GM19452 (cell line): ENCODE results near the gene ANAPC7.
"Not testable (repeated sequence)": the region's sequence is repeated elsewhere in the genome, so short reads cannot be mapped to it uniquely, and the experiment has no call there.

Source experiments
- ATAC-seq: cut with Tn5 transposase; IDR thresholded peaks from one replicate; pipeline ENCODE4 v1.9.1; 2021; ENCODE audit not compliant: unreplicated experiment

ANAPC7 gene

GRCh38 chr12:110403146-110403975 is at the start of gene ANAPC7:
ANAPC7 (minus strand) TSS chr12:110403708; CDS start chr12:110403627, 81 bp downstream.
- ATAC-seq, result peak; percentile 69

GRCh38 chr12:110451263-110451662 is 47.8 kb upstream of the ANAPC7 start:
- ATAC-seq, result no peak

- ATAC-seq, result peak; percentile 91
These were observed 46.4 kb upstream of the ANAPC7 start, which contains the start of gene ARPC3 for GRCh38 chr12:110449799-110450497. ARPC3 (minus strand) TSS chr12:110450337; CDS start chr12:110450260, 77 bp downstream.

- ATAC-seq, result no peak
These were observed 40.9 kb upstream of the ANAPC7 start for GRCh38 chr12:110444455-110444854.

- no peak for ATAC-seq
These were observed 32.7 kb upstream of the ANAPC7 start for GRCh38 chr12:110436231-110436630.

GRCh38 chr12:110431957-110432587 is 28.6 kb upstream of the ANAPC7 start:
- no peak for ATAC-seq

- ATAC-seq, result not testable (repeated sequence)
These were observed 26.2 kb upstream of the ANAPC7 start for GRCh38 chr12:110429676-110430075.

- ATAC-seq, result no peak
These were observed 22.9 kb upstream of the ANAPC7 start for GRCh38 chr12:110426406-110426805.

GRCh38 chr12:110424237-110424636 is 20.7 kb upstream of the ANAPC7 start:
- no peak for ATAC-seq

GRCh38 chr12:110421701-110422100 is 18.2 kb upstream of the ANAPC7 start:
- ATAC-seq, result no peak

GRCh38 chr12:110421159-110421661 is 17.7 kb upstream of the ANAPC7 start:
- no peak for ATAC-seq

GRCh38 chr12:110420644-110421043 is 17.1 kb upstream of the ANAPC7 start:
- not testable (repeated sequence) for ATAC-seq

- ATAC-seq, result not testable (repeated sequence)
These were observed 13.6 kb upstream of the ANAPC7 start for GRCh38 chr12:110417113-110417512.

- ATAC-seq, result not testable (repeated sequence)
These were observed 6.6 kb upstream of the ANAPC7 start for GRCh38 chr12:110410086-110410485.

GRCh38 chr12:110405126-110405662 is 1.7 kb upstream of the ANAPC7 start:
- ATAC-seq, result not testable (repeated sequence)

- ATAC-seq, result peak; percentile 41
These were observed 621 bp upstream of the ANAPC7 start for GRCh38 chr12:110403976-110404682.

- no peak for ATAC-seq
These were observed 20.8 kb downstream of the ANAPC7 start for GRCh38 chr12:110382683-110383082.

- ATAC-seq, result no peak
These were observed 23.9 kb downstream of the ANAPC7 start for GRCh38 chr12:110379631-110380030.

- no peak for ATAC-seq
These were observed 24.3 kb downstream of the ANAPC7 start for GRCh38 chr12:110379197-110379596.

GRCh38 chr12:110378131-110378790 is 25.2 kb downstream of the ANAPC7 start:
- not testable (repeated sequence) for ATAC-seq
